Measurements from ENCODE around the gene EPAS1. TPM values are rescaled to one million over a fixed set of nuclear protein-coding genes. Genes with fewer than 3 reads are reported as not detected.

The EPAS1 gene
- total RNA-seq, 1 donor from 2014 or later = 1,738 TPM

- intact Hi-C loops (cut with DNase I) = loop anchor here (5.0 kb wide), 1 partner anchor 355 kb away; no protein-coding TSS in a partner anchor
- Histone ChIP-seq H3K4me1 (peaks cover 0 to 8% of the 10 kb centered on the region in 2 donors), H3K9me3 (no peaks in the 10 kb centered on the region), H3K27ac (no peak overlapping the region), H3K4me3 (no peak overlapping the region), H3K27me3 (no peaks in the 10 kb centered on the region), H3K36me3 (peaks cover 50 to 55% of the 10 kb centered on the region in 2 donors)
- TF ChIP-seq CTCF (IDR thresholded peaks at IDR 0.05) = no peak
- no peak for DNase-seq (ENCODE audit: low spot score in 2 of 2)
These were observed 70.1 kb downstream of the EPAS1 start for GRCh38 chr2:46367286-46367685.

GRCh38 chr2:46368401-46368800 lies 71.2 kb downstream of the EPAS1 start:
- TF ChIP-seq CTCF (IDR thresholded peaks at IDR 0.05) = no peak
- no peak overlapping the region for H3K27ac ChIP-seq
- H3K27me3 ChIP-seq = no peaks in the 10 kb centered on the region
- no peak for DNase-seq (ENCODE audit: low spot score in 2 of 2)
- H3K36me3 ChIP-seq = peaks cover 59 to 60% of the 10 kb centered on the region in 2 donors
- intact Hi-C loops (cut with DNase I) = loop anchor here (5.0 kb wide), 1 partner anchor 356 kb away; no protein-coding TSS in a partner anchor
- H3K4me1 ChIP-seq = peaks cover 0 to 3% of the 10 kb centered on the region in 2 donors
- H3K4me3 ChIP-seq = no peak overlapping the region
- no peaks in the 10 kb centered on the region for H3K9me3 ChIP-seq

- intact Hi-C loops (cut with DNase I) = loop anchor here (5.0 kb wide), 1 partner anchor 357 kb away; no protein-coding TSS in a partner anchor
- H3K27ac ChIP-seq = no peak overlapping the region
- H3K27me3 ChIP-seq = no peaks in the 10 kb centered on the region
- H3K9me3 ChIP-seq = no peaks in the 10 kb centered on the region
- no peak overlapping the region for H3K4me3 ChIP-seq
- H3K4me1 ChIP-seq = peaks cover 0 to 3% of the 10 kb centered on the region in 2 donors
- no peak for TF ChIP-seq CTCF (IDR thresholded peaks at IDR 0.05)
- H3K36me3 ChIP-seq = peaks cover 62 to 74% of the 10 kb centered on the region in 2 donors
- DNase-seq (ENCODE audit: low spot score in 2 of 2) = no peak
These were observed 72.6 kb downstream of the EPAS1 start for GRCh38 chr2:46369783-46370182.

GRCh38 chr2:46371854-46372253 lies 74.6 kb downstream of the EPAS1 start:
- Histone ChIP-seq H3K27me3 (no peaks in the 10 kb centered on the region), H3K27ac (no peak overlapping the region), H3K4me1 (peaks cover 0 to 4% of the 10 kb centered on the region in 2 donors), H3K4me3 (no peak overlapping the region), H3K9me3 (no peaks in the 10 kb centered on the region), H3K36me3 (peaks cover 70 to 92% of the 10 kb centered on the region in 2 donors)
- no peak for TF ChIP-seq CTCF (IDR thresholded peaks at IDR 0.05)
- DNase-seq (ENCODE audit: low spot score in 2 of 2) = no peak
- intact Hi-C loops (cut with DNase I) = no loop called here

- Histone ChIP-seq H3K27ac (no peak overlapping the region), H3K4me1 (peaks cover 0 to 10% of the 10 kb centered on the region in 2 donors), H3K4me3 (no peak overlapping the region), H3K27me3 (no peaks in the 10 kb centered on the region), H3K9me3 (no peaks in the 10 kb centered on the region), H3K36me3 (peaks cover 65 to 89% of the 10 kb centered on the region in 2 donors)
- intact Hi-C loops (cut with DNase I) = no loop called here
- no peak for TF ChIP-seq CTCF (IDR thresholded peaks at IDR 0.05)
- DNase-seq (ENCODE audit: low spot score in 2 of 2) = no peak
These were observed 75.3 kb downstream of the EPAS1 start for GRCh38 chr2:46372475-46372874.

- Histone ChIP-seq H3K27me3 (no peaks in the 10 kb centered on the region), H3K4me3 (no peak overlapping the region), H3K36me3 (peaks cover 64 to 89% of the 10 kb centered on the region in 2 donors), H3K9me3 (no peaks in the 10 kb centered on the region), H3K4me1 (peaks cover 0 to 16% of the 10 kb centered on the region in 2 donors), H3K27ac (no peak overlapping the region)
- no peak for TF ChIP-seq CTCF (IDR thresholded peaks at IDR 0.05)
- intact Hi-C loops (cut with DNase I) = no loop called here
- no peak for DNase-seq (ENCODE audit: low spot score in 2 of 2)
These were observed 76.0 kb downstream of the EPAS1 start for GRCh38 chr2:46373238-46373637.
